Measurements from ENCODE around the gene SLC45A1. TPM values are rescaled to one million over a fixed set of nuclear protein-coding genes. Genes with fewer than 3 reads are reported as not detected.

The SLC45A1 gene
- total and polyA plus RNA-seq, 4 donors, result 3.3 to 30.2 (median 19.4) TPM

- Histone ChIP-seq H3K36me3 (ENCODE audit: control insufficient read depth, insufficient read depth, low read length) (peaks cover 60% of the 10 kb centered on the region), H3K9me3 (ENCODE audit: control insufficient read depth, insufficient read depth, low read length) (no peaks in the 10 kb centered on the region), H3K4me1 (ENCODE audit: control insufficient read depth, insufficient read depth, low read length) (peaks cover 51% of the 10 kb centered on the region), H3K27me3 (ENCODE audit: control insufficient read depth, insufficient read depth, low read length) (no peaks in the 10 kb centered on the region), H3K4me3 (ENCODE audit: low read depth, low read length) (no peak overlapping the region), H3K27ac (ENCODE audit: low read depth, low read length) (no peak overlapping the region)
- no peak for DNase-seq (ENCODE audit: low read depth in 4 of 6, low spot score in 6 of 6)
- WGBS (ENCODE audit: insufficient coverage), result 85% methylated on average over 24 of the region's 24 CpGs
Measured at GRCh38 chr1:8350914-8351684, 33.2 kb downstream of the SLC45A1 start.

DNA sequence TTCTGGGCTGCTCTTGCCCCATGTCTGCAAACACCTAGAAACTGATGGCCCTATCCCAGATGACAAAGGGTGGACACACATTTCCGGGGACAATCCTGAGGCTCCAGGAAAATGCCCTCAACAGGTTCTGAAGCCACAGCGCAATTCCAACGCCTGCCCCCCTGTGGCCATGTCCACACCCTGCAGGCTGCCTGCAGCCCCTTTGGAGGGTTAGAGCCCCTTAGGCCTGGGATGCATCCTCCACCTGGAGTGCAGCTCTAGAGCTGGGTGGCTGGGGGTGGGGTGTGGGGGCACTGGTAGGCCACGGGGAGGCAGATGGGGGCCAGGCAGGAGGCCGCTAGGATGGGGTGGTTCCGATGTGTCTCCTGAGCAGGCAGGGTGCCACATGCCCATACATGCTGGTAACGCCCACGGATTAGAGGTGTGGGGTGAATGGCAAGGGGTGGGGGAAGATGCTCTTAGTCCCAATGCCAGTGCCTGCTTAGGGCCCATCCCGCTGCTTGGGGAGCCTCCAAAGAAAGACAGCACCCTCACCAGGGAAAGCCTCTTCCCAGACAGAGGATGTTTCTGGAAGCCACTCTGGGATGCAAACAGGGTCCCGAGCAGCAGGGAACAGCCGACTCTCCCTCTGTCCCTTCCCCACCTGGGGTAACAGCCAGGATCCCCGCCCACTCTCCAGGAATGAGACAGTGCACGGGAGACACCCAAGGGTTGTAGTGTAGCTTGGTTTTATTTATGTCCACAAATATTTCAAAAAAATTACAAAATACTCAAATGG is 34.0 kb downstream of the SLC45A1 start:
- Histone ChIP-seq H3K36me3 (ENCODE audit: control insufficient read depth, insufficient read depth, low read length) (peaks cover 64% of the 10 kb centered on the region), H3K9me3 (ENCODE audit: control insufficient read depth, insufficient read depth, low read length) (no peaks in the 10 kb centered on the region), H3K27me3 (ENCODE audit: control insufficient read depth, insufficient read depth, low read length) (no peaks in the 10 kb centered on the region), H3K27ac (ENCODE audit: low read depth, low read length) (no peak overlapping the region), H3K4me3 (ENCODE audit: low read depth, low read length) (no peak overlapping the region), H3K4me1 (ENCODE audit: control insufficient read depth, insufficient read depth, low read length) (peaks cover 51% of the 10 kb centered on the region)
- peak in 2 of 6 donors; percentile 38 to 47 for DNase-seq (ENCODE audit: low read depth in 4 of 6, low spot score in 6 of 6)
- 71% methylated on average over 7 of the region's 13 CpGs for WGBS (ENCODE audit: insufficient coverage)

DNA sequence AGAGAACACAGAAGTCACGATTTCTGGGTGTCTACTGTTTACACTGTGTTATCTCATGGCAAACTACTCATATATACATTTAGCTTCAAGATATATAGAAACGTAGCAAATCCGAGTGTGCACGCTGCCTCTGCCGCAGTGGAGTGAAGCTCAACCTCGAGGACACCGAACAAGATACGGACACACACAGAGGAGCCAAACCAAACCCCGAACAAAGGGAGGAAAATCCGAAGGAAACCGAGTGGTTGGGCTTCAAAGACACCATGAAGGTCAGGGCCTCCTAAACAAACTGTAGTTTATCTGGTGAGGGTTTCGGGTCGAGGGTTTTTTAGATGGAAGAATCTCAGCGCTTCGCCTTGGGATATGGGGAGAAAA is 34.5 kb downstream of the SLC45A1 start:
- no peak overlapping the region for H3K4me3 ChIP-seq (ENCODE audit: low read depth, low read length)
- H3K4me1 ChIP-seq (ENCODE audit: control insufficient read depth, insufficient read depth, low read length), result peaks cover 51% of the 10 kb centered on the region
- peaks cover 70% of the 10 kb centered on the region for H3K36me3 ChIP-seq (ENCODE audit: control insufficient read depth, insufficient read depth, low read length)
- 82% methylated on average over 14 of the region's 15 CpGs for WGBS (ENCODE audit: insufficient coverage)
- H3K27me3 ChIP-seq (ENCODE audit: control insufficient read depth, insufficient read depth, low read length), result no peaks in the 10 kb centered on the region
- H3K9me3 ChIP-seq (ENCODE audit: control insufficient read depth, insufficient read depth, low read length), result no peaks in the 10 kb centered on the region
- DNase-seq (ENCODE audit: low read depth in 4 of 6, low spot score in 6 of 6), result peak in 1 of 6 donors; percentile 40
- peak overlapping the region; percentile 65 for H3K27ac ChIP-seq (ENCODE audit: low read depth, low read length)

DNA sequence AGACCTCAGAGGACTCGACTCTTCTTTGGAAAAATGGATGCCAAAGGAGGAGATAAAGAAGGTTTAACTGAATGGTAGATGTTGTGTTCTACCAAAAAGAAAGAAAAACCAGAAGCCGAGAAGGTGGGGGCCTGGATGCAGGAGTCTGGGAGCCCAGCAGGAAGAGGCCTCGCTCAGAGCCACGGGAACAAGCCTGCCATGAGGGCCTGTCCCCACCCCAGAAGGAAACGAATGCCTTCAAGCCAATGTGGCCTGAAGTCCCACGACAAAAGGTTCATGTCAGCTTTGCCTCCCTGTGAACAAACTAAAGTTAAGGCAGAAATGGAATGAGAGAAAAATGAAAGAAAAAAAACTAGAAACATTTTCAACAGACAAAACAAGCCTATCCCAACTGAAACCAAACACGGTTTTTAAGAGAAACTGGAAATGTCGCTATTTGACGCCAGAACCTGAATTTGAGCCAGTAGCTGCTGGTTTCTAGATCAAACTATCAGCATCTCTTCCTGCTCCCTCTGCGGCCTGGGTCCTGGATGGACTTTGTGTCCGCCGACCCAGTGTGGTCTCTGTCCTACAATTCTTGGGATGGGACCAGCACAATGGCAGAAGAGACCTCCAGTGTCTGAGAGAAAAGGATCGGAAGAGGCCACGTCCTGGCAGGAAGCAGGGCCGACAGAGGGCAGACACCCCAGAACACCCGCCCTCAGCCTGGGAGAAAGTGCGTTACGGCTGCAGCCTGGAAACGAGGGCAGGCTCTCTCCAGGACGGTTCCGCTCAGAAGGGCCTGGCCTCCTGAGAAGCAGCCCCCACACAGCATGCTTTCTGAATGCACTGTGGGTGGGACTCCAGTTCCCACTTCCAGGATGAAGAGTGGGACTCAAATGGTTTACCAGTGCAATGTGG is 35.2 kb downstream of the SLC45A1 start:
- no peaks in the 10 kb centered on the region for H3K9me3 ChIP-seq (ENCODE audit: control insufficient read depth, insufficient read depth, low read length)
- no peaks in the 10 kb centered on the region for H3K27me3 ChIP-seq (ENCODE audit: control insufficient read depth, insufficient read depth, low read length)
- no peak for DNase-seq (ENCODE audit: low read depth in 4 of 6, low spot score in 6 of 6)
- WGBS (ENCODE audit: insufficient coverage), result 73% methylated on average over 18 of the region's 21 CpGs
- H3K4me3 ChIP-seq (ENCODE audit: low read depth, low read length), result no peak overlapping the region
- H3K27ac ChIP-seq (ENCODE audit: low read depth, low read length), result peak overlapping the region; percentile 65
- peaks cover 53% of the 10 kb centered on the region for H3K4me1 ChIP-seq (ENCODE audit: control insufficient read depth, insufficient read depth, low read length)
- H3K36me3 ChIP-seq (ENCODE audit: control insufficient read depth, insufficient read depth, low read length), result peaks cover 74% of the 10 kb centered on the region

DNA sequence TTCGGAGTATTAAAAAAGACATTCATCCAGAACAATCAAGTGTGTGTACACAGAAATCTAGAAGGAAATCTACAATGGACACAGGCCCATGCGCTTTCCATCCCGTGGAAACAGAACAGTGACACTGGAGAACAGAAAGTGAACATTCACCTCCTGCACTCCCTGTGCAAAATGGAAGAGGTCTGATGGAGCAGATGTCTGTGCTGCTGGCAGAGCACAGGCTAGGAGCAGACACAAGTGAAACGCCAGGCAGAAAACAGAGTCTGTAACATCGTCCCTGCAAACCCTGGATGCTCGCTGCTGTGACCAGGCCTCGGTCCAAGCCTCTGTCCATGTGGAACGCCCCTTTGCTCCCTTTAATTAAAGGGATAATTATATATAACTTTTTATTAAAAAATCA is 36.1 kb downstream of the SLC45A1 start:
- H3K27me3 ChIP-seq (ENCODE audit: control insufficient read depth, insufficient read depth, low read length), result no peaks in the 10 kb centered on the region
- no peak for DNase-seq (ENCODE audit: low read depth in 4 of 6, low spot score in 6 of 6)
- no peak overlapping the region for H3K27ac ChIP-seq (ENCODE audit: low read depth, low read length)
- peaks cover 79% of the 10 kb centered on the region for H3K36me3 ChIP-seq (ENCODE audit: control insufficient read depth, insufficient read depth, low read length)
- H3K9me3 ChIP-seq (ENCODE audit: control insufficient read depth, insufficient read depth, low read length), result no peaks in the 10 kb centered on the region
- WGBS (ENCODE audit: insufficient coverage), result 63% methylated on average over 1 of the region's 8 CpGs
- H3K4me3 ChIP-seq (ENCODE audit: low read depth, low read length), result no peak overlapping the region
- peaks cover 44% of the 10 kb centered on the region for H3K4me1 ChIP-seq (ENCODE audit: control insufficient read depth, insufficient read depth, low read length)

DNA sequence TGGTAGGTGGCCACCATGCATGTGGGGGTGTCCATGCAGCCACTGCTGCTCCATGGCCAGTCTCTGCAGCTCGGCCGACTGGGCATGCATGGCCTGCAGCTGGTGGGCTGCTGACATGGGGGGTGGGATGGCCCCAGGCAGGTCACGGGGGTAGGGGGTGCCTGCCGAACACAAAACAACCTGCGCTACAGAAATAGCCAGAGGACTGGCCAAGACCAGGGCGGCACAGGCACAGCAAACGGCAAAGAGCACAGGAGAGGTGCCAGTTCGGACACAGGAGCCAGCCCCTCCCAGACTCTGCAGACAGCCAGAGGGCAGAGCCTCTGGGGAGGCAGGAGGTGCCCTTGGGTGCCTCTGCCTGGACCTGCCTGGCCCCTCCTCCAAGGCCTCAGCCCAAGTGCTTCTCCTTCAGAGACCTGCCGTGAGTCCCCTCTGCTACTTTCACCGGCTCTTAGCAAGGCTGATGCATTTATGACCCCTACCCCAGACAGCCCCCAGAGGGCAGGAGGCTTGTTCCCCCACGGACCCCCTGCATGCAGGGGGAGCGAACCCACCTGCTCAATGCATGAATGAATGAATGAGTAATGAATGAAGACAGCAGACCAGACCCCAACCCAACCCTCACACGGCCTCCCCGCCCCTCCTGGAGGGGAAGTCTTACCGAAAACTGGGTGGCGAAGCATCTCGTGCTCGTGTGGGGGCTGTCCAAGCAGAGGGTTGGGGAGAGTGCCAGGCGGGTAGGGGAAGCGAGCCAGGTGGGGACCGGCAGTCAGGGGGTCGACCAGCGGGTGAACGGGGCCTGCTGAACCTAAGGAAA is 37.7 kb downstream of the SLC45A1 start:
- Histone ChIP-seq H3K27me3 (ENCODE audit: control insufficient read depth, insufficient read depth, low read length) (no peaks in the 10 kb centered on the region), H3K9me3 (ENCODE audit: control insufficient read depth, insufficient read depth, low read length) (no peaks in the 10 kb centered on the region), H3K4me3 (ENCODE audit: low read depth, low read length) (no peak overlapping the region), H3K27ac (ENCODE audit: low read depth, low read length) (no peak overlapping the region), H3K4me1 (ENCODE audit: control insufficient read depth, insufficient read depth, low read length) (peaks cover 32% of the 10 kb centered on the region), H3K36me3 (ENCODE audit: control insufficient read depth, insufficient read depth, low read length) (peaks cover 88% of the 10 kb centered on the region)
- 89% methylated on average over 20 of the region's 24 CpGs for WGBS (ENCODE audit: insufficient coverage)
- no peak for DNase-seq (ENCODE audit: low read depth in 4 of 6, low spot score in 6 of 6)

DNA sequence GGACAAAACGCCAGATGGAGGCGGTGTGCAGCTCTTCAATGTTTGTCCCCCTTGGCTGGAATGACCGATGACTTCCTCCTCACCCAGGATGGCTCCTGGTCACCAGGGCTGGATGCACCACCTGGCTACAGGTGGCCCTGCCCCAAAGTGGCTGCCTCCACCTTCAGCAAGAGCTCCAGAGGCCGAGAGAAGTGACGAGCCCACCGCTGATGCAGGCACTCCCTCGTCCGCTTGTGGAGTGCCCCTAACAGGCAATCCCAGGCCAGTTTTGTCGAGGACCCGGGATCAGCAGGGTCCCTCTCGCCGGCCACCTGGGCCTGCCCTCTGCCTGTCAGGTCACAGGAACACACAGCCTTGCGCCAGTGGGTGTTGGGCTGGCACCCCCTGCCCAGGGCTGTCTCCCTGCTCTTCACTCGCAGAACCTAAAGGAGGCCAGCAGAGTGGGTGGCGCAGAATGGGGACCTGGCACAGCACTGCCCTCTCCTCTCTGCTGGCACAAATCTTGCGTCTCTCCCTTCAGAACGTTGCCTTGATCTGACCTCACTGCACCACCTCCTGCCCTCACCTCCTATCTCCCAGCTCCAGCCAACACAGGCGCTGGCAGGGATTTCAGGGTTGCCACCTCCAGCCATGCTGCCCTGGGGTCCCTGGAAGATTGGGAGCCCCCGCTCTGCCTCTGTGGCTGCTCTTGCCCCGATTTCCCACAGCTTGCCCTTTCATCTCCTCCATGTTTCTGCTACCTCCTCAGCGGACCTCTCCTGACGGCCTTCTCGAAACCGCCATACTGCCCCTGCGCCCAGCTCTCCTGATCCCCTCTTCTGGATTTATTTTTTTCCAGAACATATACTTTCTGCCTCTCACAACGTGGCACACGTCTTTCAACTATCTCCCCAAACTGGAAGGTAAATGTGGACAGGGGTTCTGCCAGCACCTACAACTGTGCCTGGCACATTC is 38.6 kb downstream of the SLC45A1 start:
- 94% methylated on average over 24 of the region's 27 CpGs for WGBS (ENCODE audit: insufficient coverage)
- H3K4me1 ChIP-seq (ENCODE audit: control insufficient read depth, insufficient read depth, low read length), result peaks cover 24% of the 10 kb centered on the region
- no peak for DNase-seq (ENCODE audit: low read depth in 4 of 6, low spot score in 6 of 6)
- H3K27me3 ChIP-seq (ENCODE audit: control insufficient read depth, insufficient read depth, low read length), result no peaks in the 10 kb centered on the region
- peaks cover 88% of the 10 kb centered on the region for H3K36me3 ChIP-seq (ENCODE audit: control insufficient read depth, insufficient read depth, low read length)
- H3K9me3 ChIP-seq (ENCODE audit: control insufficient read depth, insufficient read depth, low read length), result no peaks in the 10 kb centered on the region
- H3K27ac ChIP-seq (ENCODE audit: low read depth, low read length), result no peak overlapping the region
- H3K4me3 ChIP-seq (ENCODE audit: low read depth, low read length), result no peak overlapping the region

GRCh38 chr1:8357329-8358101 is 39.6 kb downstream of the SLC45A1 start:
- Histone ChIP-seq H3K27ac (ENCODE audit: low read depth, low read length) (no peak overlapping the region), H3K4me1 (ENCODE audit: control insufficient read depth, insufficient read depth, low read length) (peaks cover 24% of the 10 kb centered on the region), H3K36me3 (ENCODE audit: control insufficient read depth, insufficient read depth, low read length) (peaks cover 92% of the 10 kb centered on the region), H3K4me3 (ENCODE audit: low read depth, low read length) (no peak overlapping the region), H3K9me3 (ENCODE audit: control insufficient read depth, insufficient read depth, low read length) (no peaks in the 10 kb centered on the region), H3K27me3 (ENCODE audit: control insufficient read depth, insufficient read depth, low read length) (no peaks in the 10 kb centered on the region)
- 92% methylated on average over 14 of the region's 14 CpGs for WGBS (ENCODE audit: insufficient coverage)
- no peak for DNase-seq (ENCODE audit: low read depth in 4 of 6, low spot score in 6 of 6)

All from spinal cord (tissue), 10 donors.